ENCODE measurements around the gene HMGN4.
A peak's percentile ranks its signal among the peaks of the same experiment; 100 is the strongest.
"Not testable (repeated sequence)": the region's sequence is repeated elsewhere in the genome, so short reads cannot be mapped to it uniquely, and the experiment has no call there.

Gene HMGN4

GRCh38 chr6:26537846-26538571 lies at the start of gene HMGN4:
TSS of gene HMGN4 (plus strand) at chr6:26538366. CDS start at chr6:26545207, 6,841 bp downstream.
- DNase-seq (ENCODE audit: low read depth), result peak; percentile 86

GRCh38 chr6:26489996-26490964 lies 47.9 kb upstream of the HMGN4 start:
- DNase-seq (ENCODE audit: low read depth), result no peak

- no peak for DNase-seq (ENCODE audit: low read depth)
Observed at GRCh38 chr6:26491604-26492003, 46.6 kb upstream of the HMGN4 start.

GRCh38 chr6:26493258-26493657 lies 44.9 kb upstream of the HMGN4 start:
- no peak for DNase-seq (ENCODE audit: low read depth)

GRCh38 chr6:26494117-26494516 lies 44.0 kb upstream of the HMGN4 start:
- no peak for DNase-seq (ENCODE audit: low read depth)

GRCh38 chr6:26495281-26495680 lies 42.9 kb upstream of the HMGN4 start:
- DNase-seq (ENCODE audit: low read depth), result no peak

- no peak for DNase-seq (ENCODE audit: low read depth)
Observed at GRCh38 chr6:26497610-26498009, 40.6 kb upstream of the HMGN4 start.

- no peak for DNase-seq (ENCODE audit: low read depth)
Observed at GRCh38 chr6:26500102-26500501, 38.1 kb upstream of the HMGN4 start, which contains the start of gene BTN1A1. TSS of gene BTN1A1 (plus strand) at chr6:26500303. CDS start at chr6:26501287, 984 bp downstream.

- DNase-seq (ENCODE audit: low read depth), result no peak
Observed at GRCh38 chr6:26501482-26501986, 36.6 kb upstream of the HMGN4 start.

GRCh38 chr6:26502165-26502564 lies 36.0 kb upstream of the HMGN4 start:
- no peak for DNase-seq (ENCODE audit: low read depth)

GRCh38 chr6:26502626-26503025 lies 35.5 kb upstream of the HMGN4 start:
- no peak for DNase-seq (ENCODE audit: low read depth)

GRCh38 chr6:26507658-26508057 lies 30.5 kb upstream of the HMGN4 start:
- DNase-seq (ENCODE audit: low read depth), result no peak

- not testable (repeated sequence) for DNase-seq (ENCODE audit: low read depth)
Observed at GRCh38 chr6:26511033-26511432, 27.1 kb upstream of the HMGN4 start.

GRCh38 chr6:26514984-26515383 lies 23.2 kb upstream of the HMGN4 start:
- no peak for DNase-seq (ENCODE audit: low read depth)

GRCh38 chr6:26516481-26517427 lies 21.4 kb upstream of the HMGN4 start:
- no peak for DNase-seq (ENCODE audit: low read depth)

- DNase-seq (ENCODE audit: low read depth), result no peak
Observed at GRCh38 chr6:26519359-26519758, 18.8 kb upstream of the HMGN4 start.

- no peak for DNase-seq (ENCODE audit: low read depth)
Observed at GRCh38 chr6:26520237-26520849, 17.8 kb upstream of the HMGN4 start.

GRCh38 chr6:26520850-26521599 lies 17.1 kb upstream of the HMGN4 start:
- peak; percentile 74 for DNase-seq (ENCODE audit: low read depth)

GRCh38 chr6:26521600-26522391 lies 16.4 kb upstream of the HMGN4 start:
- peak; percentile 63 for DNase-seq (ENCODE audit: low read depth)
